Measurements from ENCODE around the gene NOTCH3.

- TF ChIP-seq POLR2A (IDR thresholded peaks at IDR 0.05; ENCODE audit: low read depth, low read length) (no peak), TAF1 (IDR thresholded peaks at IDR 0.05; ENCODE audit: borderline replicate concordance, low read depth, low read length) (no peak)
These were observed 44.4 kb downstream of the NOTCH3 start for GRCh38 chr19:15156391-15156790.
